ENCODE data around the gene IGFBPL1. TPM values are rescaled to one million over a fixed set of nuclear protein-coding genes. Genes with fewer than 3 reads are reported as not detected.

IGFBPL1 gene
- total and polyA plus RNA-seq, 8 donors: 0.23 to 4.8 (median 1.7) TPM; not detected in 3

GRCh38 chr9:38451162-38451561 lies 26.9 kb upstream of the IGFBPL1 start:
- H3K4me1 ChIP-seq: no peaks in the 10 kb centered on the region
- no peaks in the 10 kb centered on the region for H3K36me3 ChIP-seq
- no peak for DNase-seq
- H3K27ac ChIP-seq: no peak overlapping the region
- peaks cover 0 to 10% (median 0%) of the 10 kb centered on the region in 3 donors for H3K27me3 ChIP-seq
- TF ChIP-seq EP300 (IDR thresholded peaks at IDR 0.05): no peak
- TF ChIP-seq CTCF (IDR thresholded peaks at IDR 0.05): no peak
- H3K9me3 ChIP-seq: peaks cover 0 to 17% (median 9%) of the 10 kb centered on the region in 4 donors
- no peak overlapping the region for H3K4me3 ChIP-seq
- intact Hi-C loops (cut with DNase I; ENCODE audit: low total_unique reads): no loop called here

- H3K4me3 ChIP-seq: no peak overlapping the region
These were observed 23.4 kb upstream of the IGFBPL1 start for GRCh38 chr9:38447703-38448102.

GRCh38 chr9:38445154-38446043 lies 21.1 kb upstream of the IGFBPL1 start:
- no peak for DNase-seq
- intact Hi-C loops (cut with DNase I; ENCODE audit: low total_unique reads): no loop called here
- Histone ChIP-seq H3K9me3 (peaks cover 0 to 4% (median 0%) of the 10 kb centered on the region in 4 donors), H3K36me3 (no peaks in the 10 kb centered on the region), H3K4me3 (no peak overlapping the region), H3K27me3 (no peaks in the 10 kb centered on the region), H3K4me1 (peaks cover 0 to 10% (median 5%) of the 10 kb centered on the region in 4 donors), H3K27ac (no peak overlapping the region)
- TF ChIP-seq POLR2AphosphoS5 (IDR thresholded peaks at IDR 0.05) (no peak), EP300 (IDR thresholded peaks at IDR 0.05) (no peak), CTCF (IDR thresholded peaks at IDR 0.05) (no peak), POLR2A (IDR thresholded peaks at IDR 0.05) (no peak)
- 69 to 83% (median 75%) methylated on average over 11 of the region's 11 CpGs for WGBS, 5 donors

More at GRCh38 chr9:38447703-38448102, 23.4 kb upstream of the IGFBPL1 start:
- TF ChIP-seq POLR2AphosphoS5 (IDR thresholded peaks at IDR 0.05) (no peak), POLR2A (IDR thresholded peaks at IDR 0.05) (no peak), CTCF (IDR thresholded peaks at IDR 0.05) (no peak), EP300 (IDR thresholded peaks at IDR 0.05) (no peak)
- intact Hi-C loops (cut with DNase I; ENCODE audit: low total_unique reads): no loop called here
- DNase-seq: no peak
- no peaks in the 10 kb centered on the region for H3K27me3 ChIP-seq
- H3K4me1 ChIP-seq: peaks cover 0 to 9% (median 4%) of the 10 kb centered on the region in 4 donors
- peaks cover 0 to 17% (median 9%) of the 10 kb centered on the region in 4 donors for H3K9me3 ChIP-seq
- H3K36me3 ChIP-seq: no peaks in the 10 kb centered on the region
- 25 to 50% (median 47%) methylated on average over 1 of the region's 1 CpG for WGBS, 5 donors
- no peak overlapping the region for H3K27ac ChIP-seq

GRCh38 chr9:38443597-38443996 lies 19.3 kb upstream of the IGFBPL1 start:
- no peaks in the 10 kb centered on the region for H3K36me3 ChIP-seq
- H3K27ac ChIP-seq: no peak overlapping the region
- TF ChIP-seq CTCF (IDR thresholded peaks at IDR 0.05): no peak
- no peak for TF ChIP-seq EP300 (IDR thresholded peaks at IDR 0.05)
- TF ChIP-seq POLR2AphosphoS5 (IDR thresholded peaks at IDR 0.05): no peak
- no peak for TF ChIP-seq POLR2A (IDR thresholded peaks at IDR 0.05)
- H3K4me3 ChIP-seq: no peak overlapping the region
- 43 to 84% (median 58%) methylated on average over 2 of the region's 2 CpGs for WGBS, 5 donors
- intact Hi-C loops (cut with DNase I; ENCODE audit: low total_unique reads): no loop called here
- H3K9me3 ChIP-seq: no peaks in the 10 kb centered on the region
- peaks cover 0 to 10% (median 5%) of the 10 kb centered on the region in 4 donors for H3K4me1 ChIP-seq
- no peaks in the 10 kb centered on the region for H3K27me3 ChIP-seq
- DNase-seq: no peak

Data from stomach (tissue), 9 donors.